Measurements from ENCODE around the gene RNF213.

RNF213 gene

DNA sequence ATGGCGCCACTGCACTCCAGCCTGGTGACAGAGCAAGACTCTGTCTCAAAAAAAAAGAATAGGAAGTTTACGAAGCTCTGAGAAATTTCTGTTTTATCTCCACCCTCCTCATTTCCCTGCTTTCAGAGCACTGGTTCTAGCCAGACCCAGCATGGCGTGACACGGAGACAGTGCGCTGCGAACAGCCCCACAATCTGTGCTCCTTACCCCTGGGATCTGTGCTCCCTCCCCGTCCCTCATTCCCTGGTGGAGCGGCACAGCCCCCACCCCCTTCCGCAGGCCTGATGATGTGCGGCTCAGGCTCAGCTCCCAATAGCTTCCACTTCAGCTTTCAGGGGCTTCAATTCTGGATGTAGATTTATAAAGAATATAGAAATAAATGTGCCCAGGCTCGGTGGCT lies 98.2 kb downstream of the RNF213 start:
- H3K27ac ChIP-seq = no peak overlapping the region
- TF ChIP-seq, protein P1, sequence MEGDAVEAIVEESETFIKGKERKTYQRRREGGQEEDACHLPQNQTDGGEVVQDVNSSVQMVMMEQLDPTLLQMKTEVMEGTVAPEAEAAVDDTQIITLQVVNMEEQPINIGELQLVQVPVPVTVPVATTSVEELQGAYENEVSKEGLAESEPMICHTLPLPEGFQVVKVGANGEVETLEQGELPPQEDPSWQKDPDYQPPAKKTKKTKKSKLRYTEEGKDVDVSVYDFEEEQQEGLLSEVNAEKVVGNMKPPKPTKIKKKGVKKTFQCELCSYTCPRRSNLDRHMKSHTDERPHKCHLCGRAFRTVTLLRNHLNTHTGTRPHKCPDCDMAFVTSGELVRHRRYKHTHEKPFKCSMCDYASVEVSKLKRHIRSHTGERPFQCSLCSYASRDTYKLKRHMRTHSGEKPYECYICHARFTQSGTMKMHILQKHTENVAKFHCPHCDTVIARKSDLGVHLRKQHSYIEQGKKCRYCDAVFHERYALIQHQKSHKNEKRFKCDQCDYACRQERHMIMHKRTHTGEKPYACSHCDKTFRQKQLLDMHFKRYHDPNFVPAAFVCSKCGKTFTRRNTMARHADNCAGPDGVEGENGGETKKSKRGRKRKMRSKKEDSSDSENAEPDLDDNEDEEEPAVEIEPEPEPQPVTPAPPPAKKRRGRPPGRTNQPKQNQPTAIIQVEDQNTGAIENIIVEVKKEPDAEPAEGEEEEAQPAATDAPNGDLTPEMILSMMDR (conservative IDR thresholded peaks at IDR 0.05) = no peak

GRCh38 chr17:80359422-80360110 lies 98.9 kb downstream of the RNF213 start:
- TF ChIP-seq, protein P1 (conservative IDR thresholded peaks at IDR 0.05) = no peak
- H3K27ac ChIP-seq = no peak overlapping the region

DNA sequence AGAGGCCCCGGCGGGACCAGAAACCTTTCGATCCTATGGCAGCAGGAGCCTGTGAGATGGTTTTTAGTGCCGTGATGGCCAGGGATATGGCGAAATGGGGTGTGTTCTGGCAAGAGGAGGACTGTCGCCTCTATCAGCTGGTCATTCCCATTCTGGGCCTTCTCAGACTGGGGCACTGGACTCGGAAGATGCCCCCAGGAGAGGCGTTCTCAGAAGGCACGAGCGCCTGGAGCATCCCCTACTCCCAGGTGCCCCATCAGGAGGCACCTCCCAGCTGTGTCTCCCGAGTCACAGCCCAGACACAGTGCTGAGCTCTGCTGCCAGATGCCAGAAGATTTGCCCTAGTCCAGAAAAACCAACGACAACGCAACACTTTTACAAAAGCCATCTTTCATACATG lies 99.7 kb downstream of the RNF213 start:
- no peak overlapping the region for H3K27ac ChIP-seq
- TF ChIP-seq, protein P1 (conservative IDR thresholded peaks at IDR 0.05) = no peak

DNA sequence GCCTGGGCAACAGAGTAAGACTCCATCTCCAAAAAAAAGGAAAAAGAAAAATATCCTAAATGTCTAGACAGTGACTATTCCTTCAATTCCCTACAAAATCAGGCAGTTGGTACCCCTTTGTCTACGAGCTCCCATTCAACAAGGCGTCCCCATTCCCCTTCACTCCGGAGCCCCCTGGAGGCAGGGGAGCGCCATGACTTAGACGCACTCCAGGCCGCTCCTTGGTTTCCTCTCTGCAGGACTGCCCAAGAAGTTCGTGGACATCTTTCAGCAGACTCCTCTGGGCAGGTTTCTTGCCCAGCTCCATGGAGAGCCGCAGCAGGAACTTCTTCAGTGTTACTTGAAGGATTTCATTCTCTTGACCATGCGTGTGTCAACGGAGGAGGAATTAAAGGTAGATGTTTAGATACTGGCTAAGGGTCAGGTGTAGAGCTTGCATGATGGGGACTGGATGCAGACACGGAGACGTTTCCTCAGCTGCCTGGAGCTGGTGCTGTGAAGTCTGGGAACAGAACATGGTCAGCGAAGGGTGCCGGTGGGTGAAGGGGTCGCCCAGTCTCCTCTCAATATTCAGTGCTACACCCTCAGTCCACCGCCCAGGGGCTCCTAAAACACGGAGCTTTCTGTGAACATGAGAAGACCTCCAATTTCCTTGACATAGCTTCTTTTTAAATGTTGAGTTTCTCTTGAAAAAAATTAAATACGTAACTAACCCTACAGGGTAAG lies 101.0 kb downstream of the RNF213 start:
- no peak overlapping the region for H3K27ac ChIP-seq
- TF ChIP-seq, protein P1 (conservative IDR thresholded peaks at IDR 0.05) = peak; percentile 57

GRCh38 chr17:80362428-80363119 lies 101.9 kb downstream of the RNF213 start:
- no peak overlapping the region for H3K27ac ChIP-seq
- TF ChIP-seq, protein P1 (conservative IDR thresholded peaks at IDR 0.05) = no peak

- H3K27ac ChIP-seq = no peak overlapping the region
- TF ChIP-seq, protein P1 (conservative IDR thresholded peaks at IDR 0.05) = no peak
Measured at GRCh38 chr17:80363120-80363515, 102.5 kb downstream of the RNF213 start.

GRCh38 chr17:80363518-80364090 lies 103.0 kb downstream of the RNF213 start:
- no peak overlapping the region for H3K27ac ChIP-seq

More at GRCh38 chr17:80363518-80364090, 103.0 kb downstream of the RNF213 start:
- TF ChIP-seq, protein P1 (conservative IDR thresholded peaks at IDR 0.05) = no peak

Data from VCaP (cell line).